Stimulated activated CD8-positive, alpha-beta memory T cell treated with anti-CD3 and anti-CD28 coated beads, Interleukin-4, amount 100 ng/mL, for 48 hours (primary cell): ENCODE data around the gene IWS1.
"Not testable (repeated sequence)": the region's sequence is repeated elsewhere in the genome, so short reads cannot be mapped to it uniquely, and the experiment has no call there.

ENCODE experiments used
- DNase-seq: peaks from one replicate; pipeline ENCODE4 v3.0.0-alpha.2; 2020

Gene IWS1

GRCh38 chr2:127453392-127454171, 72.7 kb downstream of the IWS1 start:
- no peak for DNase-seq

- DNase-seq = no peak
These were observed 73.3 kb downstream of the IWS1 start for GRCh38 chr2:127453013-127453391.

GRCh38 chr2:127452423-127452822, 73.9 kb downstream of the IWS1 start:
- not testable (repeated sequence) for DNase-seq

- no peak for DNase-seq
These were observed 74.3 kb downstream of the IWS1 start for GRCh38 chr2:127451981-127452380.

- DNase-seq = no peak
These were observed 76.4 kb downstream of the IWS1 start for GRCh38 chr2:127449898-127450297.

GRCh38 chr2:127449414-127449813, 76.9 kb downstream of the IWS1 start:
- DNase-seq = no peak

- DNase-seq = no peak
These were observed 77.8 kb downstream of the IWS1 start for GRCh38 chr2:127448526-127448925.

- DNase-seq = no peak
These were observed 86.9 kb downstream of the IWS1 start for GRCh38 chr2:127439343-127439742.

GRCh38 chr2:127437781-127438726, 88.2 kb downstream of the IWS1 start:
- DNase-seq = no peak

- no peak for DNase-seq
These were observed 89.2 kb downstream of the IWS1 start for GRCh38 chr2:127437056-127437455.

GRCh38 chr2:127434515-127434914, 91.8 kb downstream of the IWS1 start:
- no peak for DNase-seq

- peak; percentile 12 for DNase-seq
These were observed 94.8 kb downstream of the IWS1 start for GRCh38 chr2:127431408-127432023.
